Measurements from ENCODE around the gene MUSK.
"Not testable (repeated sequence)": the region's sequence is repeated elsewhere in the genome, so short reads cannot be mapped to it uniquely, and the experiment has no call there.

MUSK gene

DNA sequence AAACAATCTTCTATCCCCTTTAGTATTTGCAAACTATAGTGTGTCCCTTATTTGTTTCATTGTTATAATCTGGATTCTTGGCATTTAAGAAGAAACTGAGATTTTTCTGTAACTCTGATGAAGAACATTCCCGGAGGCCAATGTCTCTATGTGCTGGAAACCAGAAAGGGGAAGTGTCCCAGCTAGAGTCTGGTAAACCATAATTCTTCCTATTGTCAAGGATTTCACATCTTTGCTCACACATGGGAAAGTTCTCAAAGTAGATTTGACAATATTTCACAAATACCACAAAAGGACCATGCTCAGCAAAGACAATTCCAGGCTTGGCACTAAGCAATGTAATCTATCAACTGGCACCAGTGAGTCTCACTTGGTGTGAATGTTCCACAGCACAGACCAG, 146.8 kb downstream of the MUSK start:
- DNase-seq, result no peak

DNA sequence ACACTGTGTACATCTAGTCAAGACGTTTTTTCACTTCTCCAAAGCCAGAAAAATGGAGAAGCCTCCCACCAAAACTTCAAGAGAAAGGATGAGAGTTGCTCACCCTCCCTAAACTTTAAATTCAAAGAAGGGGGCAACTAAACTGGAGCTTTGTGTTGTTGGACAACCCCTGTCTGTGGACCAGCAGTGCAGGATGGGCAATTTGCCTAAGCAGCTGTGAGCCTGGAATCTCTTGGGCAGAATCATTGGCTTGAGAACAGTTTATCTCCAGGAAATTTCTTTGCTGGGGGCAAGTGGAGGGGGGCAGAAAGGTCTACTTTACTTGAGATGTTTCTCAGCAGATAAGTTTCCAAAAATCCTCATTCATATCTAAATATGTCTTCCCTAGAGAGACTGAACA, 151.8 kb downstream of the MUSK start:
- no peak for DNase-seq

DNA sequence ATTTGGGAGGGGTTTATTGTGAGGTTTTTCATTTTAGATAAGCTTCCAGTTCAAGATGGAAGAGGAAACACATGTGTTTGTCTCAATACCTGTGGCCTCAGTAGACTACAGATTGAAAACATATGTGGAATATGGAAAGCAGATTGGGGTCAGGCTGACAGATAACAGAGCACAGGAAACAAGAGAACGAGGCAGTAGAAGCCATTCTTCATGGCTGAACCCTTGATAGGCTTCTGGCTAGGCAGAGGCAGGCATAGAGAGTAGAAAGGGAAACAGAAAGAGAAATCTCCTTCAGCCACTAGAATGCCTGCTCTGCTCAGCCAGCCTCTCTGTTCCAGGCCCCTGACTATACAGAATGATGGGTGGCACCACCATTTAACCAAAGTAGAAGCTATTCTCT, 152.5 kb downstream of the MUSK start:
- DNase-seq, result no peak

DNA sequence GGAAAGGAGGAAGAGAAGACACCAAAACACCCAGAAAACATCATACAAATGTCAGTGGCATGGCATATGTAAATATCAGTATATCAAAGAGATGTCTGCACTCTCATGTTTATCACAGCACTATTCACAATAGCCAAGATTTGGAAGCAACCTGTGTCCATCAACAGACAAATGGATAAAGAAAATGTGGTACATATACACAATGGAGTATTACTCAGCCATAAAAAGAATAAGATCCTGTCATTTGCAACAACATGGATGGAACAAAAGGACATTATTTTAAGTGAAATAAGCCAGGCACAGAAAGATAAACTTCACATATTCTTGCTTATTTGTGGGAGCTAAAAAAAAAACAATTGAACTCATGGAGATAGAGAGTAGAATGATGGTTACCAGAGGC, 156.5 kb downstream of the MUSK start:
- not testable (repeated sequence) for DNase-seq

DNA sequence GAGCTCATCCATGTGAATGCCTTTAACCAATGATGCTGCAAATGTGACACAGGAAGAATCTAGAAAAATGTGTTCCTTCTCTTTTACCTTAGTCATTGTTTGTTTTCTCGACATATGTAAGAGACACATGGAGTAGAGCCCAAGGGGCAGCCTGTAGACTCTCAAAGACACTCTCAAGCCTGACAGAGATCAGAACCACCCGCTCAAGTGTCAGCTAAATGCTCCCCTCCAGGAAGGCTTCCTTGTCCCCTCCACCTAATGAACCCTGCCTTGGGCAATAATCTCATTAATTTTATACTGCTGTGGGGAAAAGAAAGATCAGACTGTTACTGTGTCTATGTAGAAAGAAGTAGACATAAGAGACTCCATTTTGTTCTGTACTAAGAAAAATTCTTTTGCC, 157.4 kb downstream of the MUSK start:
- DNase-seq, result no peak

DNA sequence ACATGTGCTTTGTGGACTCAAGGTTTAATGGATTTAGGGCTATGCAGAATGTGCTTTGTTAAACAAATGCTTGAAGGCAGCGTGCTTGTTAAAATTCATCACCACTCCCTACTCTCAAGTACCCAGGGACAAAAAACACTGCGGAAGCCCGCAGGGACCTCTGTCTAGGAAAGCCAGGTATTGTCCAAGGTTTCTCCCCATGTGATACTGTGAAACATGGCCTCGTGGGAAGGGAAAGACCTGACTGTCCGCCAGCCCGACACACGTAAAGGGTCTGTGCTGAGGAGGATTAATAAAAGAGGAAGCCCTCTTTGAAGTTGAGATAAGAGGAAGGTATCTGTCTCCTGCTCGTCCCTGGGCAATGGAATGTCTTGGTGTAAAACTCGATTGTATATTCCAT, 157.8 kb downstream of the MUSK start:
- not testable (repeated sequence) for DNase-seq

DNA sequence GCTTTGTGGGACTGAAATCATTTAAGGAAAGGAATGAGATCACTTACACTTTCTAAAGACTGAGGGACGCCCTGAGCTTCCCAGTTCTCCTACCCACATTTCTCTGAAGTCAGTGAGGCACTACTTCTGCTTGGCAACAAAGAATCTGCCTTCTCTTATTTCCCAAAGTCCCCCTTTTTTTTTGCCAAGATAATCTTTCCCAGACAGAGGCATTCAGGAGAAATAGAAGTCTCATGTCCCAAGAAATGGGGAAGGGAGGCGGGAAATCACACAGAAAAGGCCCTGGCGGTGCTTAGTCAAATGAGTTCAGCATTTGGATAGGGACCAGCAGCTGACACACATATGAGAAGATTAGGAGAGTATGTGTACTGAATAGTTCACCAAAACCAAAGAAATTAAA, 159.7 kb downstream of the MUSK start:
- no peak for DNase-seq

DNA sequence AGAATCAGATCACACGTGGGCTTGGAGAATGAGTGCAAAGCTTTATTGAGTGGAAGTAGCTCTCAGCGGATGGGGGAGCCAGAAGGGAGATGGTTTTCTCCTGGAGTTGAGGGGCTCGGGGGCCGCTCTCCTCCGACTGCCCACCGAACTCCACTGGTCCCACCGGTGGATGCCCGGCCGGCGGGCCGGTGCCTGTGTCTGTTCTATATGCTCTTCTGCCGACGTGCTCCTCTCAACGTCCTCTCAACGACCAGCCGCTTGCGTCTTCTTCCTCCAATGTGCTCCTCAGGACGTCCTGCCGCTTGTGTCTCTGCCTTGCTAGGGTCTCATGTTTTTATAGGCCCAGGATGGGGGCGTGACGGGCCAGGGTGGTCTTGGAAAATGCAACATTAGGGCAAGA, 161.9 kb downstream of the MUSK start:
- DNase-seq, result no peak

DNA sequence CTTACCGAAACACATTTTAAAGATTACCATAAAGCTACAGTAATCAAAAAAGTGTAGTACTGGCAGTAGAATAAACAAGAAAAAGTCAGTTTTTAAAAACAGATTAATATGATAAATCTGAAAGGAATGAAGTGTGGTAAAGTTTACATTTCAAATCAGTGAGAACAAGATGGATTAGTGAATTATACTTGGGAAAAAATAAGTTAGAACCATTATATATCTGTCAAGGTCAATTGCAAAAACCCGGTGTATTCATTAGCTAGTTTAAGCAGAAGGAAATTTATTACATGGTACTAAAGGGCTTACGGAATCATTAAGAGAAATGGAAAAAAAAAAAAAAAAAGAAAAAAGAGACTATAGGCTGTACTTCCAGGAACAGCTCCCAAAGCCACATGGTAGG, 164.3 kb downstream of the MUSK start:
- no peak for DNase-seq

DNA sequence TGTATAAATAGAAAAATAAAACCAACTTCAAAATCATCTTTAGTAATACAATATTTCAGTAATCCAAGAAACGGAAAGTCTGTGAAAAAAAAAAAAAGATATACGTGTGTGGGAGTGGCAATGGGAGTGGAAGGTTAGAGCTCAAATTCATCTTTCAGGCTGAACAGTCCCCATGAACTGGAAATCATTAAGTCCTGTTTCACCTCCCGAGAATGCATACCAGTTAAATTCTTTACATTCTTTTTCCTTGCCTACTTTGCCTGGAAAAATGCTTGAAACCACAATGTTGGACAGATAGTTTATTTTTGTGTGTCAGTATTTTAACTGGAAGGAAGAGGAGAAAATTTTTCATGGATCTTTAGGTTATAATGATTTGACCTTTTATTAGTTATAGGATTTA, 166.8 kb downstream of the MUSK start:
- DNase-seq, result no peak

DNA sequence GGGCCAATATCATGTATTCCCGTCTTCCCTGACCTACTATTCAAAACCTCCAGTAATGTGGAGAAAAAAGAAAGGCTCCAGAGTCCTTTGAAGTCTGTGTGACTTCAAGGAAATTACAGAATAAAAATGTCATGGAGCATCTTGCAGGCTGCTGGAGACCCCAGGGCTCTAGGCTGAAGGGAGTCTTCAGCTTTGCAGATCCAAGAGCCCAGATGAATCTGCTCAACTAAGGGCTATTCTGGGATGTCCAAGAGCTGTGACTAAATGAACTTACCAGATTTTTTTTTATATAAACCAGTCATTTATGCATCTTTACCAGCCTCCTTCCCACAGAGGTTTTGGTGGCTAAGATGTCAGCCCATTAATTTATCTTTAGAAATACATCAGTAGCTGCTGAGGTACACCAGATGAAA, 167.3 kb downstream of the MUSK start:
- no peak for DNase-seq

DNA sequence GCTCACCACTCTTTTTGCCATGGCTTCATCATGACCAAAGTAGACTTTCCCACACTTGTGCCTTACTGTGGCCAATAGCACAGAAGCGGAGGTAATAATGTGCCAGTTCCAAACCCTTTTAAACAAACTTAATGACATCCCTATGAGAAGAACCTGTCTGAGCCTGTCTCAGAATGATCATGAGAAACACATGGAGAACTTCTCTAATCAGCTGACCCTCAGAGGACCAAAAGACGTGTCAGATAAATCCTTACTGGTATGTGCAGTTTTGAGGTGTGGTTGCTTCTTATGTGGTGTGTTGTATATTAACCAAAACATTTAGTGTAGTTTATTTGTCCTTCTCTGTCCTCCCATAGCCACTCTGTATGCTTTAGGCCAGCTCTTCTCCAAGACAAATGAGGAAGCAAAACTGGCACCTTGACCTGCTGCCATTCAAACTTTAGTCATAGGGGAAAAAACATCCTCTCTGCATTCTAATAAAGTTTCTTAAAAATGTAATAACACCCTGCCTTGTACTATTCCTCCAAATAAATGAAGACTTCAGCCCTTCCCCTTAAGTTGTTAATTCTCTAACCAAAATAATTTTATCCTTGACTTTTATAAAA, 168.9 kb downstream of the MUSK start:
- DNase-seq, result no peak

DNA sequence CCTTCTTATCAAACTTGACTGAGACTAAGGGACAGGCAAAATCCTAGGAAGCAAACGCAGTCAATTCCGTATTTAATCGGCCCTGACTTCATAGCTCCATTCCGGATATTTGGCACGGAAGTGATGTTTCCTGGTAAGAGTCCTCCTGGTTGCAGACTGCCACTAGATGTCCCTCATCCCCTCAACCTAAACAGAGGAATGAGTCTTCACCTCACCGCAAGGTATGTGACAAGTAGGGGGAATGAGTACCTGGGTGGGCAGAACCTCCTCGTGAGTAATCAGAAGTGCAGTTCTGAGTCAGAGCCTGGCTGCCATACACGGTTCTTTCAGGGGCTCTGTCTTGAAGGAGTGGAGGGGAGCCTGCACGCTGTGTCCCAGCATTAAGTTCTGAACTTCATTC, 173.6 kb downstream of the MUSK start:
- DNase-seq, result no peak

DNA sequence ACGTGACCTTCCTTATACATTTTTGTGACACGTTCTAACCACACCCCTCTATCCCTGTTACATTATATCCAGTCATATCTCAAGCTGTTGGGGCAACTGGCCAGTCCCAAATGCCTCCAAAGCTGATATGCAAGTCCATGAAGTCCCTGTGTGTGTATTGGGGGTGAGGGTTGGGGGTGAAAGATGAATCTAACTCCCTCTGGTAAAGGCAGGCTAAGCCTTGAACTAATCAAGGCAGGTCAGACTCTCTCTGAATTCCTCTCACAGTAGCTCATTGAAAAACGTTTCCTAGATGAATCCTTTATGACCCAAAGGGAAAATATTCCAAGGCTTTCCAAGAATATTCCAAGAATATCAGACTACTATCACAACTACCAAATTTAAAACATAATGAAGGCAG, 174.4 kb downstream of the MUSK start:
- no peak for DNase-seq

DNA sequence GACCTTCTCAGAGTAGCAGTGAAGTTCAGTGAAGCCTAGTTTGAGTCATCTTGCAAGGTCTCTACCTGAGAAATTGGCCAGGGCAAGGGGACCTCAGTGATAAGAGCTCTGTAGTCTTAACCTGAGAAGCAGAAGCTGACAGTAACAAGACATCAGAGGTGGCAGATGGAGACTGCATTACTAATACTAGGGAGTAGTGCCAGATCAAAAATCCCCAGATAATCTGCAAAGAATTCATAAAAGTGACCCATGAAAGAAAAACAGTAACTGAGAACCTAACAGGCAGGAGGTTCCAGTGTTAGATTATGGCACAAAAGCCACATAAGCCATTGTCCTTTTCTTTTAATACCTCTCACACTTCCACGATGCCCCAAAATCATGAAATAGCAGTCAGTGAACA, 175.5 kb downstream of the MUSK start:
- DNase-seq, result no peak

DNA sequence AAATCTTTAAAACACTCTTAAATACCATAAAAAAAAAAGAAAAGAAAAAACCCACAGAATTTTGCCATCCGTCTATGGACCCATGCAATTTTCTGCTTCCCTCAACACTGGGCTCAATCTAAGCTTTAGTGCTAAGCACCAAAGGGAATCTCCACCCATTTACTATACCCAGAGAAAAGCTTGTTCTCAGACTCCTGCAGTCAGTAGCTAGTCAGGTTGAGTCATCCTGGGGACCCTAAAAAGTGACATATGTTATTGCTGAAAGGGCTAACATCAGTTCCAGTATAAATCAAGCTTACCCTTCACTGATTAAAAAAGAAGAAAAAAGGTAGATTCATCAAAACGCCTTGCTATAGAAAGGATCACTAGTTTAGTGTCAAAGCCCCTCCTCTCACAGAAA, 177.6 kb downstream of the MUSK start:
- no peak for DNase-seq

DNA sequence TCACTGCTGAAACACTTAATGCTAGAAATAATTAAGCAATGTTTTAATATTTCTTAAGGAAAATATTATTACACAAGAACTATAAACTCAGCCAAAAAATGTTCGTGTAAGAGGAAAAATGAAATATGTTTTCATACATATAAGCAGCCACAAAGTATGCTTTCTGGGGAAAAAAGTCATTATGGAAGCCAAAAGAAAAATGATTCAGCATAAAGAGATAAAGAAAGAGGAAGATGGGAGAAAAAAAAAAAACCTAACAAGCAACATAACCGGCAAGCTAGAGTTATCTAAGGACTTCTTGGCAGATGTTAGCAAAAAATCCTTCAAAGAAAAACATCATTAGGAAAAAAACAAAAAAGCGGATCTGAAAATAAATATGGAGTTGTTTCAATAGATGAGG, 179.1 kb downstream of the MUSK start:
- DNase-seq, result no peak

DNA sequence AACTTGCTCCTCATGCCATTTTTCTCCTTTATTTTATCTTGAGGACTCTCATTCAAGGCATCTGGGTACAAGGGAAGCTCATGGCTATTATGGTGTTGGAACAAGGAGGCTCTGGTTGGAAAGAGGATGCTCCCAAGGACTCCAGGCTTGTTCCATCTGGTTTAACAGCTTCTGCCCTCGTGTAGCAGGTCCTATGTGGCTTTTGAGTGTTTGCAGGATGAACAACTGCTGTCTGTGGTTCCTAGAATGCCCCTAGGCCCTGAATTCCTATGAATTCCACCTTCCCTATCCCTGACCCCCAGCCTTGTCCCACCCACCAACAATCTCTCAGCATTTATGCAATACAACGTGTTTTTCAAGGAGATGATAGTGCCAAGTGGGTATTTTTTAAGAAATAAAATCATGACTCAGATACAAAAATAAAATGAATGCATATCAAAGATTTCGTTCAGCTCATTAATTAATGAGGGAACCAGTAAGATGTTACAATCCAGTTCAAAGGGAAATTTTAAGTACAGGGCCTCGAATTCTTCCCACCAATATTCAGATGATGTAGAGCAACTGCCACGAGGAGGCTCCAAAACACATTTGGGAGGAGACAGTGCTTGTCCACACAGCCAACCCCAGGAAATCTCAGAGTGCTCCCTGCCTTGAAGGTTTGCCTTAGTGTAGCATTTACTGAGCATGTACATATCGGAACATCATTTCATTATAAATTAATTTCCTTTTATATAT, 182.0 kb downstream of the MUSK start:
- no peak for DNase-seq

Measured in activated CD8-positive, alpha-beta memory T cell treated with anti-CD3 and anti-CD28 coated beads, Interleukin-2, amount 50 U/mL, for 4 hours (primary cell).